ENCODE results near the gene LBHD2. TPM values are rescaled to one million over a fixed set of nuclear protein-coding genes. Genes with fewer than 3 reads are reported as not detected.

The LBHD2 gene
- total RNA-seq, 1 donor from 2014 or later: not detected

GRCh38 chr14:103057372-103058163 lies 26.4 kb upstream of the LBHD2 start, which contains the start of gene CDC42BPB:
Gene CDC42BPB, minus strand, starts transcription at chr14:103057549. Its CDS starts 376 bp downstream, at chr14:103057173.
- Histone ChIP-seq H3K4me1 (peaks cover 6 to 20% of the 10 kb centered on the region in 2 donors), H3K36me3 (no peaks in the 10 kb centered on the region), H3K9me3 (no peaks in the 10 kb centered on the region), H3K27me3 (no peaks in the 10 kb centered on the region), H3K27ac (peak within 1 kb of the TSS; percentile 92 to 93), H3K4me3 (peak within 1 kb of the TSS; percentile 75 to 98)
- peak; percentile 38 to 93 for DNase-seq (ENCODE audit: low spot score in 2 of 2)
- no peak for TF ChIP-seq CTCF (IDR thresholded peaks at IDR 0.05)
- intact Hi-C loops (cut with DNase I): loop anchor here (1.0 to 5.0 kb wide), 3 partner anchors 18 to 465 kb away; partner anchors contain the start of genes EIF5 and RCOR1

GRCh38 chr14:103058164-103059055 lies 25.6 kb upstream of the LBHD2 start:
- DNase-seq (ENCODE audit: low spot score in 2 of 2): peak in 1 of 2 donors; percentile 71
- Histone ChIP-seq H3K27ac (peak overlapping the region; percentile 76 to 80), H3K4me1 (peaks cover 6 to 20% of the 10 kb centered on the region in 2 donors)

GRCh38 chr14:103059556-103059955 lies 24.5 kb upstream of the LBHD2 start:
- H3K4me3 ChIP-seq: no peak overlapping the region
- DNase-seq (ENCODE audit: low spot score in 2 of 2): peak in 1 of 2 donors; percentile 48
- no peak for TF ChIP-seq CTCF (IDR thresholded peaks at IDR 0.05)
- H3K27me3 ChIP-seq: no peaks in the 10 kb centered on the region
- no peaks in the 10 kb centered on the region for H3K9me3 ChIP-seq
- no peak overlapping the region for H3K27ac ChIP-seq
- intact Hi-C loops (cut with DNase I): loop anchor here (5.0 kb wide), 2 partner anchors 273 to 467 kb away; partner anchors contain the start of genes EIF5 and RCOR1
- H3K36me3 ChIP-seq: no peaks in the 10 kb centered on the region
- peaks cover 6 to 20% of the 10 kb centered on the region in 2 donors for H3K4me1 ChIP-seq

More at GRCh38 chr14:103058164-103059055, 25.6 kb upstream of the LBHD2 start:
- intact Hi-C loops (cut with DNase I): loop anchor here (5.0 kb wide), 2 partner anchors 274 to 466 kb away; partner anchors contain the start of genes EIF5 and RCOR1
- TF ChIP-seq CTCF (IDR thresholded peaks at IDR 0.05): no peak
- H3K9me3 ChIP-seq: no peaks in the 10 kb centered on the region
- peak overlapping the region; percentile 75 to 98 for H3K4me3 ChIP-seq
- no peaks in the 10 kb centered on the region for H3K27me3 ChIP-seq
- H3K36me3 ChIP-seq: no peaks in the 10 kb centered on the region

GRCh38 chr14:103061482-103061976 lies 22.5 kb upstream of the LBHD2 start:
- no peak for TF ChIP-seq CTCF (IDR thresholded peaks at IDR 0.05)
- Histone ChIP-seq H3K9me3 (no peaks in the 10 kb centered on the region), H3K36me3 (no peaks in the 10 kb centered on the region), H3K27ac (no peak overlapping the region), H3K27me3 (no peaks in the 10 kb centered on the region), H3K4me1 (peaks cover 3 to 14% of the 10 kb centered on the region in 2 donors), H3K4me3 (no peak overlapping the region)
- intact Hi-C loops (cut with DNase I): no loop called here
- DNase-seq (ENCODE audit: low spot score in 2 of 2): peak in 1 of 2 donors; percentile 1

GRCh38 chr14:103064436-103064835 lies 19.6 kb upstream of the LBHD2 start:
- intact Hi-C loops (cut with DNase I): no loop called here

More at GRCh38 chr14:103064436-103064835, 19.6 kb upstream of the LBHD2 start:
- Histone ChIP-seq H3K4me1 (peaks cover 0 to 2% of the 10 kb centered on the region in 2 donors), H3K4me3 (no peak overlapping the region), H3K27ac (no peak overlapping the region), H3K27me3 (no peaks in the 10 kb centered on the region), H3K36me3 (no peaks in the 10 kb centered on the region), H3K9me3 (no peaks in the 10 kb centered on the region)
- DNase-seq (ENCODE audit: low spot score in 2 of 2): no peak
- TF ChIP-seq CTCF (IDR thresholded peaks at IDR 0.05): no peak
